Measurements from ENCODE around the gene INSIG1. TPM values are rescaled to one million over a fixed set of nuclear protein-coding genes. Genes with fewer than 3 reads are reported as not detected.
A peak's percentile ranks its signal among the peaks of the same experiment; 100 is the strongest.

The INSIG1 gene
- total RNA-seq, 1 donor from 2014 or later = 90.7 TPM

GRCh38 chr7:155323001-155323638, 25.4 kb downstream of the INSIG1 start:
- intact Hi-C loops (cut with DNase I) = no loop called here
- no peaks in the 10 kb centered on the region for H3K4me1 ChIP-seq
- no peak for DNase-seq
- no peaks in the 10 kb centered on the region for H3K36me3 ChIP-seq
- no peak overlapping the region for H3K27ac ChIP-seq
- ATAC-seq = no peak
- no peak overlapping the region for H3K4me3 ChIP-seq
- no peak for TF ChIP-seq CTCF (IDR thresholded peaks at IDR 0.05)
- H3K27me3 ChIP-seq = peaks cover 28% of the 10 kb centered on the region
- no peaks in the 10 kb centered on the region for H3K9me3 ChIP-seq

- Histone ChIP-seq H3K27me3 (peaks cover 28% of the 10 kb centered on the region), H3K4me3 (no peak overlapping the region), H3K36me3 (no peaks in the 10 kb centered on the region), H3K27ac (no peak overlapping the region), H3K9me3 (no peaks in the 10 kb centered on the region), H3K4me1 (no peaks in the 10 kb centered on the region)
- TF ChIP-seq CTCF (IDR thresholded peaks at IDR 0.05) = no peak
- ATAC-seq = no peak
- intact Hi-C loops (cut with DNase I) = no loop called here
- DNase-seq = no peak
Measured at GRCh38 chr7:155324012-155324917, 26.6 kb downstream of the INSIG1 start.

GRCh38 chr7:155324918-155325235, 27.2 kb downstream of the INSIG1 start:
- TF ChIP-seq CTCF (IDR thresholded peaks at IDR 0.05) = no peak
- peaks cover 28% of the 10 kb centered on the region for H3K27me3 ChIP-seq
- intact Hi-C loops (cut with DNase I) = no loop called here
- no peak overlapping the region for H3K4me3 ChIP-seq
- H3K36me3 ChIP-seq = no peaks in the 10 kb centered on the region
- DNase-seq (no peak), ATAC-seq (no peak)
- no peaks in the 10 kb centered on the region for H3K9me3 ChIP-seq
- H3K4me1 ChIP-seq = no peaks in the 10 kb centered on the region
- no peak overlapping the region for H3K27ac ChIP-seq

- H3K27ac ChIP-seq = no peak overlapping the region
- intact Hi-C loops (cut with DNase I) = no loop called here
- H3K9me3 ChIP-seq = no peaks in the 10 kb centered on the region
- H3K4me1 ChIP-seq = no peaks in the 10 kb centered on the region
- no peak overlapping the region for H3K4me3 ChIP-seq
- H3K36me3 ChIP-seq = no peaks in the 10 kb centered on the region
- DNase-seq = no peak
- ATAC-seq = no peak
- H3K27me3 ChIP-seq = peaks cover 24% of the 10 kb centered on the region
- no peak for TF ChIP-seq CTCF (IDR thresholded peaks at IDR 0.05)
Measured at GRCh38 chr7:155326385-155326784, 28.7 kb downstream of the INSIG1 start.

GRCh38 chr7:155327590-155328320, 30.1 kb downstream of the INSIG1 start:
- Histone ChIP-seq H3K4me1 (no peaks in the 10 kb centered on the region), H3K36me3 (no peaks in the 10 kb centered on the region), H3K27ac (no peak overlapping the region), H3K27me3 (peaks cover 19% of the 10 kb centered on the region), H3K4me3 (no peak overlapping the region), H3K9me3 (no peaks in the 10 kb centered on the region)
- no peak for TF ChIP-seq CTCF (IDR thresholded peaks at IDR 0.05)
- peak; percentile 52 for ATAC-seq
- DNase-seq = no peak
- intact Hi-C loops (cut with DNase I) = no loop called here

All from upper lobe of right lung (tissue), 1 donor.